GM21529 (cell line): ENCODE data around the gene PLEKHS1.
"Not testable (repeated sequence)": the region's sequence is repeated elsewhere in the genome, so short reads cannot be mapped to it uniquely, and the experiment has no call there.

Experiments
- ATAC-seq: cut with Tn5 transposase; IDR thresholded peaks from one replicate; pipeline ENCODE4 v1.9.1; 2021; ENCODE audit not compliant: unreplicated experiment

PLEKHS1 gene

GRCh38 chr10:113782986-113783704 is 31.7 kb downstream of the PLEKHS1 start:
- ATAC-seq, result no peak

GRCh38 chr10:113788604-113789083 is 37.2 kb downstream of the PLEKHS1 start:
- ATAC-seq, result peak; percentile 89

- ATAC-seq, result no peak
Measured at GRCh38 chr10:113791691-113792090, 40.2 kb downstream of the PLEKHS1 start.

- no peak for ATAC-seq
Measured at GRCh38 chr10:113801569-113801968, 50.1 kb downstream of the PLEKHS1 start.

GRCh38 chr10:113802997-113803396 is 51.5 kb downstream of the PLEKHS1 start:
- no peak for ATAC-seq

GRCh38 chr10:113806503-113806902 is 55.0 kb downstream of the PLEKHS1 start:
- no peak for ATAC-seq

GRCh38 chr10:113808168-113808567 is 56.7 kb downstream of the PLEKHS1 start:
- no peak for ATAC-seq

- not testable (repeated sequence) for ATAC-seq
Measured at GRCh38 chr10:113814700-113815099, 63.2 kb downstream of the PLEKHS1 start.

- ATAC-seq, result no peak
Measured at GRCh38 chr10:113819989-113820388, 68.5 kb downstream of the PLEKHS1 start.

- ATAC-seq, result no peak
Measured at GRCh38 chr10:113820507-113820906, 69.0 kb downstream of the PLEKHS1 start.

- not testable (repeated sequence) for ATAC-seq
Measured at GRCh38 chr10:113821306-113821705, 69.8 kb downstream of the PLEKHS1 start.

GRCh38 chr10:113822174-113822573 is 70.7 kb downstream of the PLEKHS1 start:
- no peak for ATAC-seq

GRCh38 chr10:113823389-113823788 is 71.9 kb downstream of the PLEKHS1 start:
- no peak for ATAC-seq

GRCh38 chr10:113825791-113826190 is 74.3 kb downstream of the PLEKHS1 start:
- ATAC-seq, result no peak

GRCh38 chr10:113828567-113828966 is 77.1 kb downstream of the PLEKHS1 start:
- not testable (repeated sequence) for ATAC-seq
